MM.1S (cell line): ENCODE results near the gene MICAL2.
A peak's percentile ranks its signal among the peaks of the same experiment; 100 is the strongest.

ENCODE experiments used
- DNase-seq: peaks from one replicate; pipeline ENCODE4 v3.0.0-alpha.2; 2015
- H2AFZ ChIP-seq: fragments of 300-600 bp; sonication (generic); 2 replicates; pipeline ENCODE4 v1.6.0; 2016; ENCODE audit warnings: antibody characterized with exemption, low read length
- H3F3A ChIP-seq: fragments of 300-600 bp; sonication (generic); 2 replicates; pipeline ENCODE4 v1.6.1; 2016; ENCODE audit warnings: mild to moderate bottlenecking, antibody characterized with exemption, low read length, moderate library complexity, mixed read lengths; ENCODE audit not compliant: insufficient read depth
- H3K27ac ChIP-seq: fragments of 300-600 bp; sonication (generic); 2 replicates; pipeline ENCODE4 v1.5.1; 2016; ENCODE audit warnings: mild to moderate bottlenecking, low read length
- H3K27me3 ChIP-seq: fragments of 300-600 bp; sonication (generic); replicated peaks from 2 replicates; pipeline ENCODE4 v1.6.0; 2016; ENCODE audit warnings: low read length; ENCODE audit not compliant: insufficient read depth
- H3K36me3 ChIP-seq: fragments of 300-600 bp; sonication (generic); replicated peaks from 2 replicates; pipeline ENCODE4 v1.6.1; 2016; ENCODE audit warnings: mild to moderate bottlenecking, low read length, mixed read lengths; ENCODE audit not compliant: insufficient read depth
- H3K4me1 ChIP-seq: fragments of 300-600 bp; sonication (generic); 2 replicates; pipeline ENCODE4 v1.6.1; 2016; ENCODE audit warnings: low read length, mixed read lengths
- H3K4me2 ChIP-seq: fragments of 300-600 bp; sonication (generic); 2 replicates; pipeline ENCODE4 v1.6.0; 2016; ENCODE audit warnings: low read depth, low read length
- H3K4me3 ChIP-seq: fragments of 300-600 bp; sonication (generic); 2 replicates; pipeline ENCODE4 v1.5.1; 2016; ENCODE audit warnings: low read length, mixed read lengths
- H3K79me2 ChIP-seq: fragments of 300-600 bp; sonication (generic); 2 replicates; pipeline ENCODE4 v1.6.1; 2016; ENCODE audit warnings: mixed run types, low read length, mixed read lengths
- H3K9ac ChIP-seq: fragments of 300-600 bp; sonication (generic); 2 replicates; pipeline ENCODE4 v1.6.1; 2016; ENCODE audit warnings: low read length, mixed read lengths
- H3K9me2 ChIP-seq: fragments of 300-600 bp; sonication (generic); replicated peaks from 2 replicates; pipeline ENCODE4 v1.6.1; 2016; ENCODE audit warnings: mild to moderate bottlenecking, low read length, mixed read lengths; ENCODE audit not compliant: insufficient read depth
- H3K9me3 ChIP-seq: fragments of 300-600 bp; sonication (generic); replicated peaks from 2 replicates; pipeline ENCODE4 v1.6.1; 2016; ENCODE audit warnings: mild to moderate bottlenecking, low read length, mixed read lengths; ENCODE audit not compliant: insufficient read depth
- H4K20me1 ChIP-seq: fragments of 300-600 bp; sonication (generic); 2 replicates; pipeline ENCODE4 v1.6.1; 2016; ENCODE audit warnings: mild to moderate bottlenecking, low read length, moderate library complexity, mixed read lengths; ENCODE audit not compliant: insufficient read depth
- EZH2 ChIP-seq: fragments of 300-600 bp; sonication (generic); optimal IDR thresholded peaks from 2 replicates; pipeline ENCODE3; 2017; ENCODE audit warnings: low read depth, mild to moderate bottlenecking, antibody characterized with exemption, low read length, mixed read lengths
- EZH2phosphoT487 ChIP-seq: fragments of 300-600 bp; sonication (generic); IDR thresholded peaks from 2 replicates; pipeline ENCODE4 v1.6.1; 2018; ENCODE audit warnings: antibody characterized with exemption, low read length
- TF ChIP-seq, protein P1 (sequence below): fragments of 300-600 bp; sonication (generic); IDR thresholded peaks from 2 replicates; pipeline ENCODE4 v1.5.1; 2016; ENCODE audit warnings: antibody characterized with exemption, low read length, mixed read lengths

Gene MICAL2

DNA sequence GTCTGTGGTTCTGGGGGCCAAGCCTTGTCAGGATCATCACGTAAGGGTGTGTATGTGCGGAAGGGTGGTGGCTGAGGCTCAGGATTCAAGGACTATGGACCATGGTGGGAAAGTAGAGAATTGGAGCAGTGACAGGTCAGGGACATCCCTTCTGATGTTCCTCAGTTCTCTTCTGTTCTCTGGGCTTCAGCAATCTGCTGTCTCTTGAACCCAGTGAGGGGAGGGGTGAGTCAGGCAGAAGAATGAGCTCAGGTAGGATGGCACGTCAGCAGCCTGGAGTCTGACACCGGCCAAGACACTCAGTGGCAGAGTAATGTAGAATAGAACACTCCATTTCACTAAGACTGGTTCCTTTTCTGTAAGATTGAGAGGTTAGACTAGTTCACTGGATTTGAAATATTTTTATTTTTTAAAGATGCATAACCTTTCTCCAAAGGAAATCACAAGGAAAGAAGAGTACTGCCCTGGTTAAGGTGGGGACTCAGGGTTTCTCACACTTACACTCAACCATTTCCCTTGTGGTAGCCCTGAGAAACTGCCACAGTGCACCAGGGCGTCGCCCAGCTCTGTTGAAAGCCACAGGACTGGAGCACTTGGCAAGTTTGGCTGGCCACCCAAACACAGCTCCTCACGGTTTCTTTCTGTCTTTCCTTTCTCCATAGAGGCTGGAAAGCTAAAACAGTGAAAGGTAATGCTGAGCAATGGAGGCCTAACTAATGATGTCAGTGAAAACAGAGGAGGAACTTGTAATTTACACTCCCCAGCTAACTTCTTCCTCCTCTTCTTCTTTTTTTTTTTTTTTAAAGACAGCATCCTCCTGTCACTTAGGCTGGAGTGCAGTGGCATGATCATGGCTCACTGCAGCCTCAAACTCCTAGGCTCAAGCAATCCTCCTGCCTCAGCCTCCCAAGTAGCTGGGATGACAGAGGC, 23.1 kb upstream of the MICAL2 start:
- no peaks in the 10 kb centered on the region for H3K27me3 ChIP-seq
- H3K4me1 ChIP-seq: peaks cover 17% of the 10 kb centered on the region
- H3K4me3 ChIP-seq: no peak overlapping the region
- H4K20me1 ChIP-seq: no peaks in the 10 kb centered on the region
- H3K4me2 ChIP-seq: peak overlapping the region; percentile 5; the same call in 1 of the 2 replicates
- no peaks in the 10 kb centered on the region for H3K9me2 ChIP-seq
- TF ChIP-seq EZH2 (no peak), EZH2phosphoT487 (no peak)
- TF ChIP-seq, protein P1, sequence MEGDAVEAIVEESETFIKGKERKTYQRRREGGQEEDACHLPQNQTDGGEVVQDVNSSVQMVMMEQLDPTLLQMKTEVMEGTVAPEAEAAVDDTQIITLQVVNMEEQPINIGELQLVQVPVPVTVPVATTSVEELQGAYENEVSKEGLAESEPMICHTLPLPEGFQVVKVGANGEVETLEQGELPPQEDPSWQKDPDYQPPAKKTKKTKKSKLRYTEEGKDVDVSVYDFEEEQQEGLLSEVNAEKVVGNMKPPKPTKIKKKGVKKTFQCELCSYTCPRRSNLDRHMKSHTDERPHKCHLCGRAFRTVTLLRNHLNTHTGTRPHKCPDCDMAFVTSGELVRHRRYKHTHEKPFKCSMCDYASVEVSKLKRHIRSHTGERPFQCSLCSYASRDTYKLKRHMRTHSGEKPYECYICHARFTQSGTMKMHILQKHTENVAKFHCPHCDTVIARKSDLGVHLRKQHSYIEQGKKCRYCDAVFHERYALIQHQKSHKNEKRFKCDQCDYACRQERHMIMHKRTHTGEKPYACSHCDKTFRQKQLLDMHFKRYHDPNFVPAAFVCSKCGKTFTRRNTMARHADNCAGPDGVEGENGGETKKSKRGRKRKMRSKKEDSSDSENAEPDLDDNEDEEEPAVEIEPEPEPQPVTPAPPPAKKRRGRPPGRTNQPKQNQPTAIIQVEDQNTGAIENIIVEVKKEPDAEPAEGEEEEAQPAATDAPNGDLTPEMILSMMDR: peak; percentile 33
- DNase-seq: peak; percentile 62
- H3F3A ChIP-seq: no peaks in the 10 kb centered on the region
- no peak overlapping the region for H3K9ac ChIP-seq
- H2AFZ ChIP-seq: no peak overlapping the region
- peak overlapping the region; percentile 4; the same call in 1 of the 2 replicates for H3K27ac ChIP-seq
- no peaks in the 10 kb centered on the region for H3K9me3 ChIP-seq
- H3K36me3 ChIP-seq: no peaks in the 10 kb centered on the region
- H3K79me2 ChIP-seq: no peaks in the 10 kb centered on the region

DNA sequence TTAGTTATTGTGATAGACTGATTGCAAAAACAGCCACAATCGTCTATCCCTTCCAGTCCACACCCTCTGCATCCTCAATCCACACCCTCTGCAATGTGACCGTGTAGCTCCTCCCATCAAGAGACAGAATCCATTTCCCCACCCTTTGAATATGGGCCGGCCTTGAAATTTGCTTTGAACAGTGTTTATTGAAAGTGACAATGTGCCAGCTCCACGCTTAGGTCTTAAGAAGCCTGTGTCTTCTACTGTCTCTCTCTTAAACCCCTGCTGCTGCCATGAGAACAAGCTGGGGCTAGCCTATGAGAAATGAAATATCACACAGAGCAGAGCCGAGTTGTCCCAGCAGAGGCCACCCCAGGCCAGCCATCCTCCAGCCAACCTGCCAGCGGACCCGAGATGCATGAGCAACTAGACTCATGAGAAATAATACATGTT, 22.3 kb upstream of the MICAL2 start:
- no peaks in the 10 kb centered on the region for H3K27me3 ChIP-seq
- H2AFZ ChIP-seq: no peak overlapping the region
- H3K9ac ChIP-seq: no peak overlapping the region
- no peaks in the 10 kb centered on the region for H3F3A ChIP-seq
- H3K27ac ChIP-seq: no peak overlapping the region
- DNase-seq: no peak
- TF ChIP-seq, protein P1: no peak
- TF ChIP-seq EZH2phosphoT487 (no peak), EZH2 (no peak)
- no peak overlapping the region for H3K4me3 ChIP-seq
- H3K4me1 ChIP-seq: peaks cover 17% of the 10 kb centered on the region
- no peaks in the 10 kb centered on the region for H4K20me1 ChIP-seq
- H3K36me3 ChIP-seq: no peaks in the 10 kb centered on the region
- H3K9me3 ChIP-seq: no peaks in the 10 kb centered on the region
- H3K9me2 ChIP-seq: no peaks in the 10 kb centered on the region
- no peak overlapping the region for H3K4me2 ChIP-seq
- H3K79me2 ChIP-seq: no peaks in the 10 kb centered on the region

DNA sequence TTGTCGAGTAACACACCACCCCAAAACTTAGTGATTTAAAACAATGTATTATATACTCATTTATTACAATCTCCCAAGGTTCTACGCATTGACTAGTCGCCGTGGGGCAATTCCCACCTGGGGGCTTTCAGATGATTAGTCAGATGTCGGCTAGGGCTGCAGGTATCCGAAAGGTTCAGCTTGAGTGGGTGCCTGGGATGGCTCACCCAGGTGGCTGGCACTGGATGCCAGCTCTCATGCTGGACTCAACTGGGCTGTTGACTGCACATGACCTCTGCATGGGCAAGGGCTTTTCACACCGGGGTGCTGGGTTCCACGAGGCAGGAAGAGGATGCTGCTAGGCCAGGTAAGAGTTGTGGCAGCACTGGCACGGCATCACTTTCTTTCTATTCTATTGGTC, 21.9 kb upstream of the MICAL2 start:
- H3K4me1 ChIP-seq: peaks cover 17% of the 10 kb centered on the region
- H3K4me3 ChIP-seq: no peak overlapping the region

More for the DNA sequence above, 21.9 kb upstream of the MICAL2 start:
- no peaks in the 10 kb centered on the region for H3K27me3 ChIP-seq
- H3K9ac ChIP-seq: no peak overlapping the region
- no peaks in the 10 kb centered on the region for H3F3A ChIP-seq
- H4K20me1 ChIP-seq: no peaks in the 10 kb centered on the region
- no peak overlapping the region for H2AFZ ChIP-seq
- no peaks in the 10 kb centered on the region for H3K79me2 ChIP-seq
- H3K9me2 ChIP-seq: no peaks in the 10 kb centered on the region
- TF ChIP-seq, protein P1: no peak
- no peak for TF ChIP-seq EZH2phosphoT487
- no peak for TF ChIP-seq EZH2
- DNase-seq: no peak
- H3K4me2 ChIP-seq: no peak overlapping the region
- no peaks in the 10 kb centered on the region for H3K9me3 ChIP-seq
- H3K27ac ChIP-seq: no peak overlapping the region
- H3K36me3 ChIP-seq: no peaks in the 10 kb centered on the region
